HFF-Myc (cell line): ENCODE results near the gene FILIP1.
A peak's percentile ranks its signal among the peaks of the same experiment; 100 is the strongest.

Source experiments
- DNase-seq: peaks from one replicate; pipeline ENCODE4 v3.0.0-alpha.2; 2011; ENCODE audit warnings: low read depth; ENCODE audit errors: extremely low read depth
- H3K4me3 ChIP-seq: replicated peaks from 2 replicates; pipeline ENCODE4 v1.5.1; 2011; ENCODE audit warnings: low read depth, mild to moderate bottlenecking, control low read depth, low read length
- TF ChIP-seq, protein P1 (sequence below): IDR thresholded peaks from 2 replicates; pipeline ENCODE4 v1.5.1; 2012; ENCODE audit warnings: mild to moderate bottlenecking, low read depth, low read length, control low read depth; ENCODE audit errors: missing control alignments

FILIP1 gene

DNA sequence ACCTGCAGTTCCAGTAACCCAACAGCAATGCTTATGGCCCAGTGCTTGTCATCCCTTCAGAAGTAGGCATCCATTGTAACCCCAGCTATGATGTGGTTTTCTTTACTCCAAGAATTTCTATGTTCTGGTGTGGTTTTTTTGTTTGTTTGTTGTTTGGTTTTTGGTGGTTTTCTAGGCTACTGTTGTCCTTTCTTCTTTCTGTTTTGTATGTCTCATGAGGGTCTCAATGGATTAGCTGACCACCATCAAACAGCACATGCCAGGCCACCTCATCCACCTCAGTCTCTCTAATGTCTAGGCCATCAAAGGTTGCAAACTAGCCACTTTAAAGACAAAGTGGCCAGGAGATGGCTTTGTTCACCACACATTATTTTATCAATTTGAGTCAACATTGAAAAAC, 149.6 kb downstream of the FILIP1 start:
- no peak for DNase-seq
- TF ChIP-seq, protein P1, sequence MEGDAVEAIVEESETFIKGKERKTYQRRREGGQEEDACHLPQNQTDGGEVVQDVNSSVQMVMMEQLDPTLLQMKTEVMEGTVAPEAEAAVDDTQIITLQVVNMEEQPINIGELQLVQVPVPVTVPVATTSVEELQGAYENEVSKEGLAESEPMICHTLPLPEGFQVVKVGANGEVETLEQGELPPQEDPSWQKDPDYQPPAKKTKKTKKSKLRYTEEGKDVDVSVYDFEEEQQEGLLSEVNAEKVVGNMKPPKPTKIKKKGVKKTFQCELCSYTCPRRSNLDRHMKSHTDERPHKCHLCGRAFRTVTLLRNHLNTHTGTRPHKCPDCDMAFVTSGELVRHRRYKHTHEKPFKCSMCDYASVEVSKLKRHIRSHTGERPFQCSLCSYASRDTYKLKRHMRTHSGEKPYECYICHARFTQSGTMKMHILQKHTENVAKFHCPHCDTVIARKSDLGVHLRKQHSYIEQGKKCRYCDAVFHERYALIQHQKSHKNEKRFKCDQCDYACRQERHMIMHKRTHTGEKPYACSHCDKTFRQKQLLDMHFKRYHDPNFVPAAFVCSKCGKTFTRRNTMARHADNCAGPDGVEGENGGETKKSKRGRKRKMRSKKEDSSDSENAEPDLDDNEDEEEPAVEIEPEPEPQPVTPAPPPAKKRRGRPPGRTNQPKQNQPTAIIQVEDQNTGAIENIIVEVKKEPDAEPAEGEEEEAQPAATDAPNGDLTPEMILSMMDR: no peak
- H3K4me3 ChIP-seq: no peak overlapping the region

DNA sequence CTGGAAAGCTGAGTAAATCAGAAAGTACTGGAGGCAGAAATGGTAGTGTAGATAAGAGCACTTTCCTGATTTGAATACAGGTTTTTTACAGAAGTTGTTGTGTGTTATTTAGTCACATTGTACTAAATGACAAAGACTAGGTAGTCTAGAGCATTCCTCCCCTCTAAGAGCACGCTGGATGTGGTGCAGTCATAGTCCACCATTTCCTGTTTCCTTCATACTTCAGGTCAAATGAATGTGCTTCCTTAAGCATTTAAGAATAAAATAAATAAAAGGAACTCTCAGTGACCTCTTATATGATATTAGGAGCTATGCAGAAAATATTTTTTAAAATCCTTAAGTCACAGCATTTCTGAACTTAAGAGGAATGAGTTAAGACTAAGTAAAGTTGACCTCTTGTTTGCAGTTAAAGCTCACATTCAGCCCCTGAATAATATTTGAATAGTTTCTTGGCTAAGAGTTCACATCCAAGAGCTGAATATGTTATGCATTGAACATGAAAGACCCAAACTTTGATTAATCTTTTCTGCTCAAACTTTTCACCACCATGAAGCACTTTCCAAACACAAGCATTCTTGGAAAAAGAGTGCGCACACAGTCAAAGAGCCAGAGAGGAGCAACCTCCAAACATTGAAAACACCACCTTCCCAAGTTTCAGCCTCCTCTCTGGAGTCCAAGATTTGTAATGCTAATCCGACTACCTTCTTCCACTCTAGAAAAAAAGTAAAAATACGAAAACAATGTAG, 155.6 kb downstream of the FILIP1 start:
- no peak overlapping the region for H3K4me3 ChIP-seq
- no peak for DNase-seq
- TF ChIP-seq, protein P1: no peak

DNA sequence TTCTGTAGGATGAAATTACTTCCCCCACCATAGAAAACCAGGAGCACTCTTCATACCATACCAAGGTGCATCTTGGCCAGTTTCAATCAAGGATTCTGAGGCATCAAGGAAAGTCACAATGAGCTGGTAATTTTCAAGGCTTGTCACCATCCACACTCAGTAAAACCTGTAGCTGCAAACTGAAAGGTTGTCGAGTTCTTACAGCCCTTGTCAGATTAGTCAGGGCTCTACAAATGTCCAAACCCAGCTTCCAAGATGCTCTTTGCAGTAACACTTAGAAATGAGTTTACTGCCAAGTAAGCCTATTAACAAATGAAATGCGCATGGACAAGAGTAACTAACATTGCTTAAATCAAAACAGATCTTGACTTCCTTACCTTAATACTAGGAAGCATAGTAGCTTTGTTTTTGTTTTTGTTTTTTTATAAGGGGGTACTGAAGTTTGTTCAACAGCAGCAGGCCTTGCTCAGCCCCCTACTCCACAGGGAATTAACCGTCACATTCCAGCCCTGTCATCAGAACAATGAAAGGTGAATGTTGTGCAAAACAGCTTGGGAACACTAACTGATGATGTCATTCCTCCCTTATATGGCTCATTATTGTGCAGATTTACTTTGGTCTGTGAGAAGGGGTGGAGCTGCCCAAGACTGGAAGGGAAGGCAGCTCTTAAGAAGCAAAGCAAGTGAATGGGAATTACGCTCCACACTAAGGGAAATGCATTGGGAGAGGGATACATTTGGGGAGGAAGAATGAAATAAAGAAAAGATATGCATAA, 159.1 kb downstream of the FILIP1 start:
- peak overlapping the region; percentile 14; the same call in 1 of the 2 replicates for H3K4me3 ChIP-seq
- TF ChIP-seq, protein P1: no peak
- peak; percentile 56 for DNase-seq

DNA sequence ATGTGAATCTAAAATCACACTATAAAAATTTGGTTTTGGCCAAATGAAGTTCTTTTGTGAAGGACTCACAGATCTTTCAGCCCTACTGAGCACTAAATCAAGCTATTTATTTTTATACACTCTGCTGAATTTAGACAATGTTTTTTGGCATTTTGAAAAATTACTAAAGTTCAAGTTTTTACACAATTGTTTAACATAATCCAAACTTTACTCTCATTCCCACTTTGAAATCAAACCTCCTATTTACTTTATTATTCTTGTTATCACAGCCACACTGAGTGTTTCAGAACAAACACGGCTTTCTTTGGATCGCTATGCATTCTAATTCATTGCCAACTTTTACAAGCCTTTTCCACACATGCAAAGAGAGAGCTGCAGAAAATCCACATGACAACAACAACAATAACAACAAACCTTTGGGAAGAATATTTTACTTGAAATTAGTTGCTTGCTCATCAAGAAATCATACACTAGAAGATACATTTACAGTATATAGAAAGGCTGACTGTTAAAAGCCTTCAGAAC, 159.9 kb downstream of the FILIP1 start:
- TF ChIP-seq, protein P1: no peak
- peak overlapping the region; percentile 14; the same call in 1 of the 2 replicates for H3K4me3 ChIP-seq
- DNase-seq: no peak

DNA sequence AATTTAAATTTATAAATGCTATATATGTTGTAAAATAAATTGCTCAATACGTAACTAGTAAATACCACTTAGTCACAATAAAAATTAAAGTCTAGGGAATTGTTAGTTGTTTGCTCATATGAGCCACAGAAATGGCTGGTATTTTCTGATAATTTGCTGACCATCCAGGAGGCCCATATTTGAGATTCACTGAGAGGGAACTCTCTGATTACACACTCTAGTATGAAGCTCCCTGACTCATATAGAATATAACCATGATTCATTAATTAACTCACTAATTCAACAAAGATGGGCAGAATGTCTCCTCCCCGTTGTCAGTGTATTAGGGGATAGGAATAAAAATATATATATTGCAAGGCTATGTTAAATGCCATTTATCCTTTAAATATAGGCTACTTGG, 162.4 kb downstream of the FILIP1 start:
- DNase-seq: peak; percentile 25
- H3K4me3 ChIP-seq: no peak overlapping the region
- TF ChIP-seq, protein P1: no peak

DNA sequence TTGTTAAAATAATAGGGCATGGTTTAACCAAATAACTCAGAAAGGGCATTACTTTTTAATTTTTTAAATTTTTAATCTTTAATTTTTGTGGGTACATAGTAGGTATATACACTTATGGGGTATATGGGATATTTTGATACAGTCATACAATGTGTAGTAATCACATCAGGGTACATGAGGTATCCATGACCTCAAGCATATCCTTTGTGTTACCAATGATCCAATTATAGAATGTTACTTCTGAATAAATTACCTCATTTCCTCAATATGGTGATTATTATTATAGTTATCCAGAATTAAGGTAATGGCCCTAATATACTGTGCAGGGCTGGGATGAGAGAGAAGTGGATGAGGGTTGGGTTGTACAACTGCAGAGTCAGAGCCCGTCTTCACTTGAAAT, 163.9 kb downstream of the FILIP1 start:
- TF ChIP-seq, protein P1: no peak
- no peak for DNase-seq
- no peak overlapping the region for H3K4me3 ChIP-seq
